ENCODE measurements around the gene BLACAT1.
"Not testable (repeated sequence)": the region's sequence is repeated elsewhere in the genome, so short reads cannot be mapped to it uniquely, and the experiment has no call there.

The BLACAT1 gene

DNA sequence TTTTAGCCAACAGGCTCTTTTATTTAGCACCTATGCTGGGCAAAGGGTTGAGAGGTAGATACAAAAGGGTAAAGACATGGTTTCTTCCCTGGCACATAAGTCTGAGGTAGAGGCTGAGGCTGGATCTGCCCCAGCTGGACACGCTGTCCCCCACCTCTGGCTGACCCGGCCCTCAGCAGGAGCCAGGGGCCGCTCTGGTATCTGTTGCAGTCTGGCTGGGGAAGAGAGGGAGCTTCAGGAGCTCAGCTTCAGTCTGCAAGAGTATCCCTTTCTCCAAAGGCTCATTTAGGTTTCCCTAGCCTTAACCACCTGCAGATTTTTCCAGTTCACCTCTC, 14.2 kb downstream of the BLACAT1 start:
- no peak for DNase-seq (ENCODE audit: low read depth in 1 of 2, low spot score in 1 of 2)

DNA sequence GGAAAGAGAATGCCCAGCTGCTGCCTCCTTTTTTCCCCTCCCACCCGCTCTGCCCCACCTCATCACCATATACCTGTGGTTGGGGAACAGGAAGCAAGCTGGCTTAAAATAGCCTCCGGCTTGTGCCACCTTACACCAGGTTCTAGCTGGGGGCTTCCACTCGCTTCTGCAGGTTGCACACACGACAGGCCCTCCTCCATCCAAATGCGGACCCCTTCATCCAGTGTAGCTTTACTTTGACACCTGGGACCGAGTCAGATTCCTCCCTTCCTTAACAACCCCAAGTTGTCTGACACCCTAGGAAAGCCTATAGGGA, 14.6 kb downstream of the BLACAT1 start:
- DNase-seq (ENCODE audit: low read depth in 1 of 2, low spot score in 1 of 2), result no peak

DNA sequence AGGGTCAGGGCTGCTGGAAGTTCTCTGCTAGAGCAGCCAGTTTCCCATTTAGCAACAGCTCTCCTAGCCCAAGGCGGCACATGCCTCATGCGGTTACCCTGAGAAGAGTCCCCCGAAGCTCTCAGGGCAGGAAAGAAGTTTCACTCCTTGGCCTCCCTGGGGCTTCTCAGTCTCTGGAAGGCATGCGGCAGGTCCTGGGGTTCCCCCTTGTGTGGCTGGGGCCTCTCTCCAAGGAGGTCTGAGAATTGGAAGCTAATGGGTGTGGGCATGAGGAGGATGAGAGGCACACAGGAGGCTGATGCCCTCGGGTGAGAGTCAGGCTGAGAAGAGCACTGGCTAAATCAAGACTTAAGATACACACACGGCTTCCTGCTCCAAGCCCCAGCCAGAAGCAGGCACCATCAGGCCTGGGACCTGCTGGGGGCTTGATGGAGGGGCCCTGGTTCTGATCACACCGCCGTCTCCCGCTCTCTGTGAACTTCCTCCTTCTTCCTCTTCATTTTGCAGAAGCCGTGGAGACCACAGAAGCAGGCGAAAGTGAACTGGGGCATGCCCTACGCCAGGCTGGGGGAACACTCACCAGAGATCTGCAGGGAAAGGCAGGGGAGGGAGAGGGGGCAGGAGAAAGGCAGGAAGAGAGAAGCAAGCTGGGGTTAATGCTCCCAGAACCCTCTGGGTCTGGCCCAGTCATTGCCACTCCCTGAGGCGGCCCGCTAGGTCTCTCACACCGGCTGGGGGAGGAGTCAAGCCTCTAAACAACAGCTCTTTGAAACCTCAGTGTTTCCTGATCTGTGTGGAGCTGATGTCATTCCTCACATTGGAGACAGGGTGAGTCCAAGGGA, 15.1 kb downstream of the BLACAT1 start:
- DNase-seq (ENCODE audit: low read depth in 1 of 2, low spot score in 1 of 2), result peak; percentile 49 to 52

DNA sequence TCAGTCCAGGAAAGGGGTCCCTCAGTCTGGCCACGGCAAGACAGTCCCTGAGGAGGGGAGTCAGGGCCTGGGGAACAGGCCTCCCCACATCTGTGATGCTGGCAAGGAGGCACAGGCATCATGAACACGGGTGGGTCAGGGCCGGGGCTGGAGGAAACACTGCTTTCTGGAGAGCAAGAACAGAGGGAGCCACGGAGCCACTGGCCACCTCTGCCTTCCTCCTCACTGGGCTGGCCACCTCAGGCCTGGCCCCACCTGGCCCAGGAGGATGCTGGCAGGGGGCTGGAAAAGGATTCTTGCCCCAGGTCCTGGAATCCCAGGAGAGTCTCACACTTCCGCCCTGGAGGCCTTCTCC, 15.7 kb downstream of the BLACAT1 start:
- DNase-seq (ENCODE audit: low read depth in 1 of 2, low spot score in 1 of 2), result no peak

DNA sequence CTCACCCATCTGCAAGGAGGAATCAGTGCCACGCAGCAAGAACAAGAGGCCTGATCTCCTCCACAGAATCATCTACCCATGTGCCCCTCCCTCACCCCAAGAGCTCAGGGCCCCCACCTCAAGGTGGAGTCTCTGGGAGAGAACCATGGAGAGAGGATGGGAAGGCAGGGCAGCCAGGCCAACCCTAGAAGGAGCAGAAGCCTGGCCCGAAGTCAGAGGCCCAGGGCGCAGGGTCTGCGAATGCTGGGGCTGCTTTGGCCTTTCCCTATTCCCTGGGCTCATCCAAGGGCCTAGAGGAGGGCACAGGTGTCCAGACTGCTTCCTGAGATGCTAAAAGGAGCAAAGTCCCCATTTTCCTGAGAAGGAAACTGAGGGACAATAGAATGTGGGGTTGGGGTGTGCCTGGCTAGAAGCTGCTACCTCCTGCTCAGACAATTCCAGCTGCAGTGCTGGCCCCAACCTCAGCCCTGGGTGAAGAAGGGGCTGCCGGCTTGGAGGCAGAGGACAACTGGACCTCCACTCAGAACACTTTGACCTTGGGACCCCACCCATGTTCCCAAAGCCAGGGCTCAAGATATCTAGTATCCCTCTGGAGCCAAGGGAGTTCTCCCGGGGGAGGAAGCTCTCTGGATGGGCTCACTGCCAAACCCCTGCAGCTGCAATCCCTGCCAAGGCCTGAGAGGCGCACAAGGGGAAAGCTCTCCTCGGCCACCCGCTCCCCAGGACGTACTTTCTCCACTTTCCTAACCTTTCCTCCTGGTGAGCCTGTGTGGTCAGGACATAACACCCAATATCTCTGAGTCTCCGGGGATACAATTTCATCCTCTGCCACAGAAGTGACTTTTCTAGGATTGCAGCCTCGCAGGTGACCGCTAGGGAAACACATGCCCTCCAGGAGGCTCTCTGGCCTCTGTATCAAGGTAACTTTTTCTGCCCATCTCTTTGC, 17.4 kb downstream of the BLACAT1 start:
- no peak for DNase-seq (ENCODE audit: low read depth in 1 of 2, low spot score in 1 of 2)

DNA sequence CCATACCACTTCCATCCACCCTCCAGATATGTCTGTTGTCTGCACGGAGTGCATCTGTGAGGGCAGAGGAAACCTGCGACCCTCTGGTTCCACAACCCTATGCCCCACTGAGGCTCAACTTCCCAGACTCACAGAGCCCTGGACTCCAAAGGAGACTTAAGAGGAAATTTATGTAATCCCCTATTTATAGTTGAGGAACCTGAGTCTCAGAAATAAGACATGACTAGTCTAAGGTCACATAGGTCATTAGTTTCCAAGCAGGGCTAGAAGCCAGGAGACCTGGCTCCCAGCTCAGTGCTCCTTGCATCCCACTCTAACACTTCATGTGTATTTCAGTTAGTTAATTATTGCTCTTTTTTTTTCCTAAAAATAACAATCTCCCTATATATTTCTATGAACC, 18.3 kb downstream of the BLACAT1 start:
- no peak for DNase-seq (ENCODE audit: low read depth in 1 of 2, low spot score in 1 of 2)

DNA sequence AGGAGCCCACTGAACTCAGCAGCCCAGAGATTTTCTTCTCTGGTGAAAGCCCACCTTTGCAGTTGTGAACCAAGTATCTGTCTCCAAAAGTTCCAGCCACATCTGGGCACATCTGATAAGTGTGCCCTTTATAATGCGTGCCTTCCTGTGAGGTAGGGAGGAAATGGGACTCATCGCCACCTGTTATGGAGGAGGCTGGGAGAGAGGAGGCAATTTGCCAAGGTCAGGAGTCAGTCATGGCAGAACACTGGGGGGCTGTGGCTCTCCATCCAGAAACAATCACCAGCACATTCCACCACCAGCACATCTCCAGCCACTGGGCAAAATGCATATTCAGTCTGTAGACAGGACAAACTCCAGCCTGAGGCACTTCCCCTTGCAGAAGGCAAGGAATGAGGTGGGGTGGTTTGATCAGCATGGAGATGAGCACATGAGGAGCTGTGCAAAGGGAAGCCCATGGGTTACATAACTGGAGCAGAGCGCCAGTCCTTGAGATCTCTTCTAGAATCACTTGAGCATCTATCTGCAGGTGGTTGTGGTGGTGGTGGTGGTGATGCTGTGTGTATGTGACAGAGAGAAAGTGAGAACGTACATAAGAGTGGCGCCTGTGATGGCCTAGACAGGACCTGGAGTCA, 19.0 kb downstream of the BLACAT1 start:
- DNase-seq (ENCODE audit: low read depth in 1 of 2, low spot score in 1 of 2), result no peak

DNA sequence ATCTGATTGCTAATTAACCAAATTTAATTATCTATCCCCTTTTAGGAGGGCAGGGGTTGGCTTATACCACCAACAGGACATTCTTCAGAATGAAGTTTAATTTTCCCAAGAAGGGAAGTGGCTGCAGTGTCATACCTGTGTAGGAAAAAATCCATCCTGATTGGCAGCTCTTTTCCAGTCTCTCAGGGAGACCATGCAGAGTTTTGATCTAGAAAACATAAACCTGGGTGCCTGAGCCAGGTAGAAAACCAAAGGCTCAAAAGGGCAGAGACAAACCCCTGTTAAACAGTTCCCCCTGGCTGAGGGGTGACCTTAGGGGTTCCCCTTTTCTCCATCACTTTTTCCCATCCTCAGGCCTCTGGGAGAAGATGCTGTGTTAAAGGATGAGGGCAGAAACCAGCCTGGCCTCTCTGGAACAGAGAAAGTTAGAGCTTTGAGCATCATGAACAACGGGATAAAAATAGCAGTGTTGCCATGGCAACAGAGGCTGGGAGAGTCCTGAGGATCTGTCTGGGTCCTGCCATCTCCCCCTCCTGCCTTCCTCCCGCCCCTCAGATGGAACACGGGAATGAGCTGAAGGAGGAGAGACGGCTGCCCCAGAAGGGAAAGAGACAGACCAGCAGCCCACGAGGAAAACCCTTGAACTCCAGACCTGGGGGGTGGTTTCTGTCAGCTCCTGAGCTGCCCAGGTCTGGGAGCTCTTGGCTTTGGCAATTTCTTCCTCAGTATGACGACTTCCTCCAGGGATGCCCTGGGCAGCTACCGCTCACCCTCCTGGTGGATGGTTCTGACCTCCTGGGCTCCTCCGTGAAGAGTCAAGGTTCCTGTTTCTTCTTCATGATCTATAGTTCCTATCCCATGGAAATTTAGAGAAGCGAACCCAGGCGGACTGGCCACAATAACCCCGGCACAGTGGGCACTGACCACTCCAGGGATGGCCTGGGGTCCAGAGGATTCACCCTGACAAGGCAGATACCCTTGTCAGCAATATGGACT, 20.0 kb downstream of the BLACAT1 start:
- no peak for DNase-seq (ENCODE audit: low read depth in 1 of 2, low spot score in 1 of 2)

DNA sequence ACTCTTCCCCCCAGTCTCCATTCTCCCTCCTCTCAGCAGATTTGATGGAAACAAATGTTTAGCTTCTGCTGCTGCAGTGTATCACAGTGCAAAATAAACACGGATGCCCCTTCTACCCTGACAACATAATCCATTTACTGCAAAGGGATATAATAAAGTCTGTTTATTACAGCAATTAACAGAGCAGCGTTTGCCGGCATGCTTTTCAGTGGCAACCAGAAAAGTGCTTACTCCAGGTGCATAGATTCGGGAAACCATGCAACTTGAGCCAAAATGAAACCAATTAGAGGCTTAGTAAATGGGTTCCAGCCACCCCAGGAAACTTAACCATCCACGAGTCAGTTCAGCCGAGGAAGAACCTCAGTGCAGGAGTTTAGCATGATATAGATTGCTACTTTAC, 21.1 kb downstream of the BLACAT1 start:
- no peak for DNase-seq (ENCODE audit: low read depth in 1 of 2, low spot score in 1 of 2)

DNA sequence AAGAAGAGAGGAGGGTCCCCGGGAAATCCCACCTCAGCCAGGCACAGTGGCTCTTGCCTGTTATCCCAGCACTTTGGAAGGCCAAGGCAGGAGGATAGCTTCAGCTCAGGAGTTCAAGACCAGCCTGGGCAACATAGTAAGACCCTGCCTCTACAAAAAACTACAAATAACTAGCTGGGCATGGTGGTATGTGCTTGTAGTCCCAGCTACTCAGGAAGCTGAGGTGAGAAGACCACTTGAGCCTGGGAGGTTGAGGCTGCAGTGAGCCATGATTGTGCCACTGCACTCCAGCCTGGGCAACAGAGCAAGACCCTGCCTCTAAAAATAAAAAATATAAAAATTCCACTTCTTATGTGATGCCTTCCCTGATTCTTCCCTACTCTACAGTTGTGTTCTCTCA, 23.2 kb downstream of the BLACAT1 start:
- not testable (repeated sequence) for DNase-seq (ENCODE audit: low read depth in 1 of 2, low spot score in 1 of 2)

DNA sequence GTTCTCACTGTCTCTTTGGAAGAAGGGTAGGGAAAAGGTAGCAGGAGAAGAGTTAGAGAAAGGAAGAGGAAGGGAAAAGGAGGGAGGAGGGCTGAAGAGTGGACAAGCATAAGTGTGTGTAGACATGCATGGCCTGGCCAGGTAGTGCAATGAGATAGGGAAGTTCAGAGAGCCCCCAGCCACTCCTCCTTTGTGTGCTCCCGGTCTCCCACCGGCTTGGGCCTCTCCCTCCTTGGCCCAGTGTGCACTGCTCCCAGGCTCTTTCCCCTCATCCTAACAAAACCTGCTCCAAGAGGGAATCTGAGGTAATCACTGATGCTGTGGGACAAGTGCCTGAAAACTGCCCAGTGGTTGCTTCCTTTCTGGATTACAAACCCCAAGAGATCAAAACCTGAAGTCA, 23.7 kb downstream of the BLACAT1 start:
- no peak for DNase-seq (ENCODE audit: low read depth in 1 of 2, low spot score in 1 of 2)

DNA sequence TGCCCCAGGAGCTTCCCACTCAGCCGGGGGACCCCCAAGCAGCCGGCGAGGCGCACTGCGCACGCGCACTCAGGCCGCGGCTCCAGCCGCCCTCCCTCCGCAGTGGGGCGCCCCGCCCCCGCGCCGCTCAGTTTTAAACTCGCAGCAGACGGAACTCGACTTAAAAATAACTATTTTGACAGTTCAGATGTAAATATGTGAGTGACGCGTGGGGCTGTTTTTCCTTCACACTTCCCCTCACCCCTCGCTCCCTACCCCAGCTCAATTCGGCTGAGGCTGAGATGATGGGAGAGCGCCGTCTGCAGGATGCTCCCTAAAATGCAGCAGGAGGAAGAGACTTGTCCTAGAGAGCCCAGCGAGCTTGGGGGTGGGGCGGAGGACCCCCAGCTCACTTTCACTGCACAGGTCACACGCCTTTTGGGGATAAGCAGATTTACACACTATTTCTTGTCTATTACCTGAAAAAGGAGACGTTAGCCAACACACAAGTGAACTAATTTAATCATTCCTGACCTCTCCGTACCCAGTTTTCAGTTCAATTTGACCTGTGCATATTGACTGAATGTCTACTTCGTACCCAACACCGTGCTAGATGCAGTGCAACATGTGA, 25.0 kb downstream of the BLACAT1 start:
- peak; percentile 11 to 37 for DNase-seq (ENCODE audit: low read depth in 1 of 2, low spot score in 1 of 2)

DNA sequence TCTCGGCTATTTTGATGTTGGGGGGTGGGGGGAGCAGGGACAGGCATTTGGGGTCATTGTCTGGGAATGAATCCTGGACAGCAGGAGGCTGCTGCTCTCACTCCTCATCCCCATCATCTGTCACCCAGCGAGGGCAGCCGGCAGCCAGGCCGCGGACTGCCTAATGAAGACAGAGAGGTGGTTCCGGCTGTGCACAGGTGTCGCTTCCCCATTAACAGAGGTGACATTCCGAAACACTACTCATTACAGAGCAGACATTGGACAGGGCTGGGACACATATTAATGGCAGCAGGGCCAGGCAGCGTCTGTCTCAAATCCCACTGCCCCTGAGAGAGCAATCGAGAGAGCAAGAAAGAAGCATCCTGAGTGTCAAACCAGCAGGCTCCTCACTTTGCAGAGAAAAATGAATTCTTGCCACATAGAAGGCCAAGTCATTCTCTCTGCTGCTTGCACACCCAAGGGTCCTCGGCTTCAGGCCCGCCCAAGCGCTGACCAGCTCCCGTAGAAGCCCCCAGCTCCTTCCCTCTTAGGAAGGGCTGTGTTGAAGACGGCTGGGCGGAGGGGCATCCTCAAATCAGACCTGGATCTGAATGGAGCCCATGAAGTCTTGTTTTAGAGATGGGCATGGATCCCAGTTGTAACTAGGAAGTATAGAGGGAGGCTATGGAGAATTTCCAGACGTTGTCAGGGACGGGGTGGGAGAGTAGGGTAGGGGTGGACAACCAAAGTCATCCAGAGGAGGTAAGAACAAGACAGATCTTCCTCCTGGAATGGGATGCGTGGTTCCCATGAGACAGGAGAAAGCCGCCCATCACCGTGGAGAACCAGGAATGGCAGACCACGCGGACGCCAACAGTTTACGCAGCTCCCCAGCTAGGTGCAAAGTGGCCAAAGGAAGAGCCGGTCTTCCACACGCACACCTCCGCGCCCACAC, 25.8 kb downstream of the BLACAT1 start:
- DNase-seq (ENCODE audit: low read depth in 1 of 2, low spot score in 1 of 2), result no peak

DNA sequence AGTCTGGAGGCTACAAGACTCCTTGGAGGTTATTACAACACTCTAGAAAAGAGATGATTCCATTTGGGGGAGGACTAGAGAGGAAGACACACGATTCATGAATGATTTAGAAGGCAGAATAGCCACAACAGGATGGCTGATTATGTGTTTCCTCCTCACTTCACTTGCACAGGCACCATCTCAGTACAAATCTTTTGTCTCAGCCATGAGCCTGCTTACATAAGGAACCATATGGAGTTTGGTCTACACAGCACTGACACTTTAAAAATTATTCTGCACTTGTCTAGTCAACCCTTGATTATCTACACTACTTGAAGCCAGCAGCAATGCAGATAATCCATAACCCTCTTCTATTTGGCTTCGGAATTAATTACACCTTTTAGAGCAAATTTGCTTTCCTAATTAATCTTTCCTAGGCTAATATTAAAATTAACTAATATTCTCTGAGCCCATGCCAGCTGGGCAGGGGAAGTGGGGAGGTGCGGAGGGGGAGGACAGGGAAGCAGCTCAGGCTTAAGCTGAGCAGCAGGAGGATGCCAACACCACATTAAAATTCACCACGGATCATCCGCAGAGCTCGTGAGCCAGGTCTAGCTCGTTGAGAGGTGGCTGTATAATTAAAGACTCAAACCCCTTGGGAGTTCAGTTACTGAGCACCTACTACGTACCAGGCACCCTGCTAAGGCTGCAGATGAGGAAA, 30.8 kb downstream of the BLACAT1 start:
- no peak for DNase-seq (ENCODE audit: low read depth in 1 of 2, low spot score in 1 of 2)

DNA sequence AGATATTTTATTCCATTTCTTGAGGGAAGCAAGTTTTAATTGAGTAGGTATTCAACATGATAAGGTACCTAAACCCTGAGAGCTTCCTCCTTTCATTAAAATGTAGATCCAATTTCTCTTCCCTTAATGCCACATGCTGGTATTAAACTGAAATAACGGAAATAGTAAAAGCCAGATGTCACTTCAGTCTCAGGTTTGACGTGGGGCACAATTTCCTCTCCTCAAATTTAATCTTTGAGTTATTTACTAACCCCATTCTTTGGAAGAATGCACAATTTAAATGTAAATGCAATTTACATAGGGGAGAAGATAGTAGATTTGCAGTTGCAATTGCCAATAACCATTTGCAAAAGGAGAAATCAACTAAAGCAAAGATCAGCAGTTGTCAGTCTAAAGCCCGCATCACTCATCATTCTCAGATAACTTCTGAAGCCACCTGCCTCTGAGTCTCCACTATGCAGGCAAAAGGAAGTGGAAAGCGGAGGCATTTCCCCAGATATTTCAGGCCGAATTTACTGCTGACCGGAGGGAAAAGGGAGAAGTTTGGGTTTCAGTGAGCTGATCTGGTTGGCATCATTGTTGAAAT, 31.9 kb downstream of the BLACAT1 start:
- DNase-seq (ENCODE audit: low read depth in 1 of 2, low spot score in 1 of 2), result no peak

DNA sequence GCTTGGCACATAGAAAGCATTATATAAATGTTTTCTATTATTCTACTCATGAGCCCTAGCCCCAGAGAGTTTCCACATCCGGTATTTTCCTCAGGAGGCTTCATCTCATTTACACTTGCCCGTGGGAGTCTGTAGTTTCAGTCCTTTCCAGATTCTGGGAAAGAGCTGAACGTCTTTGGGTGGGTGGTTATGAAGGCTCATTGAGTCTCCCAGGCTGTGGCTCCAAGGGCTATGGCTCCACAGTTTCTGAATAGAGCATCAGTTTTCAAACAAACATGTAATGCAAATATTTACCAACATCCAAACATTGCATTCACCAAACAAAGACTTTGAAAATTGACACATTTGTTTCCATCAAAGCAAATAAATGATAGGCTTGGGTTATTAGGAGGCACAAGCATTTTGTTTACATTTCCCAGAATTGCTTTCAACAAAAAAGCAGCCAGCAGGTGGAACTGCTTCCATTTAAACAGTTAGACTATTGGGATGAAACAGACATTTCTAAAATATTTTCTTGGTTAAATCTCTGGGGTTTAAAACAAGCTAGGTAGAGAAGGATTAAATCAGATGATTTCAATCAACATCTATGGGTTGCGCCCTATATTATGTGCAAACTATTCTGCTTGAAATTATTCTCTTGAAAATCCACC, 32.7 kb downstream of the BLACAT1 start:
- DNase-seq (ENCODE audit: low read depth in 1 of 2, low spot score in 1 of 2), result no peak

DNA sequence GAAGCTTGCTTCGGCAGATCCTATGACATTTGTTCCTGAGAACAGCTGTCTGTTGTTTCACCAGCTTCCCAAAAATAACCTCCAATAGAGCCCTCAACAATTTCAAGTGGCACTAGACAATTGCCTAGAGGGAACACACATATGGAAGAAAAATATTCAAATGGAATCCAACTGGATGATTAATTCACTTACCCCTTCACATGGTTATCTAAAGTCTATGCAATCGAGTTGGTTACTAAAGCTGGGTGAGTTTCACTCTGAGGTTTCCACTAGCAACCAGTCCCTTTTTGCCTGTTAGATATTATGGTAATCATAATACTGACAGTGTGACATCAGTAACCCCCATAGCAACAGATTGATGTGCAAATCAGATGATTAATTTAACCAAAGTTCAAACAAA, 34.0 kb downstream of the BLACAT1 start, which contains the start of gene LEMD1:
LEMD1 (minus strand) TSS at position 259 of the 400 bp plus-strand sequence. CDS start 1,520 bp downstream, outside the sequence.
- DNase-seq (ENCODE audit: low read depth in 1 of 2, low spot score in 1 of 2), result no peak

DNA sequence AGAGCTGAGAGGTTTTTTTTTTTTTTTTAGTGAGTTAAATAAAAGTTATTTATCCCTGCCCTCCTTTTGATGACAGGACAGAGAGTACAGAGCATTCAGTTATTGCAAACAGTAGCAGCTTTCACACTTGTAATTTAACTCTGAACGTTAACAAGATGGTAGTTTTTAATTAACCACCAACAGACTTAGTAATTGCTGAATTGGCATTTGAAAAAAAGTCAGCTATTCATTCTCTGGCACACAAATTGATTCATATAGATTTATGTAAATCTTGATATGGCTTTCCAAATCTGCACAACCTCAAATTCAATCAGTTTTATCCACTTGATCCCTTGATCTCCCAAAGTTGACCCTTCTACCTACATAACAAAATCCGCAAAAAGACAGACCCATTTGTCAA, 34.9 kb downstream of the BLACAT1 start:
- no peak for DNase-seq (ENCODE audit: low read depth in 1 of 2, low spot score in 1 of 2)
